NCI-H510A treated with DMSO at 0.1 percent for 48 hours (cell line): ENCODE results near the gene GPT2.

Experiments used
- DNase-seq: peaks from one replicate; lab custom pipeline; 2025; lab: John Stamatoyannopoulos, UW

GPT2 gene, protein sequence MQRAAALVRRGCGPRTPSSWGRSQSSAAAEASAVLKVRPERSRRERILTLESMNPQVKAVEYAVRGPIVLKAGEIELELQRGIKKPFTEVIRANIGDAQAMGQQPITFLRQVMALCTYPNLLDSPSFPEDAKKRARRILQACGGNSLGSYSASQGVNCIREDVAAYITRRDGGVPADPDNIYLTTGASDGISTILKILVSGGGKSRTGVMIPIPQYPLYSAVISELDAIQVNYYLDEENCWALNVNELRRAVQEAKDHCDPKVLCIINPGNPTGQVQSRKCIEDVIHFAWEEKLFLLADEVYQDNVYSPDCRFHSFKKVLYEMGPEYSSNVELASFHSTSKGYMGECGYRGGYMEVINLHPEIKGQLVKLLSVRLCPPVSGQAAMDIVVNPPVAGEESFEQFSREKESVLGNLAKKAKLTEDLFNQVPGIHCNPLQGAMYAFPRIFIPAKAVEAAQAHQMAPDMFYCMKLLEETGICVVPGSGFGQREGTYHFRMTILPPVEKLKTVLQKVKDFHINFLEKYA

DNA sequence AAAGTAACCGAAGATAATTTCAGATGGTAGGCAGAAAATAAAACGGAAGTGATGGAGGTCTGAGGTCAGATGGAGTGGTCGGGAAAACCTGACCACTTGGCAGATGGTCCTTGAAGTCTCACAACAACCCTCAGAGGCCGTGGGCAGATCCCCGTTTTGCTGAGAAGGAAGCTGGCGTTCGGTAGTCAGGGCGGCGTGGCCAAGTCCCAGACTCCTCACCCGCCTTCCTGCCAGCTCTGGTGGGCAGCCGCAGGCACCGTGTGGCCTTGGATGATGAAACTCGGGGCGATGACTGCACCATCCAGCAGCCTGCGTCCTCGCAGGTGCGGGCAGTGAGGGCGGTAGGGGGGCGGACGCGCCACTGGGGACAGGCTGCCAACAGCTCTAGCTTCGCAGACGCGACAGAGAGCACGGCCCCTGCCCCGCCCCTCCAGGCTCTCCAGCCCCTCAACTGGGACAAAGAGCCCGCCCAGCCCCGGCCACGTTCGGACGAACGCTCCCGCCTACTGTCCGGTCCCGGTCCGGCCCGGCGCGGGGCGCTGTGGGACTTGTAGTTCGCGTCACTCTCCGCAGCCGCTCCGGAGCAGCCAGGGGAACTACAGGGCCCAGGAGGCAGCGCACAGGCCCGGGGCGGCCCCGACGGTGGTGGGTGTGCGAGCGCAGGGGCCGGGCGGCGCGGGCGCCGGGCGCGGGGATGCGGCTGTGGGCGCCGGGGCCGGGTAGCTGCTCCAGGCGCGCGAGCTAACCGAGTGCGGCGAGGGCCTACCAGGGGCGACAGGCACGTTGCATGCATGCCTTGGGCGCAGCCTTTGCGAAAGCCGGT is at the start of gene GPT2:
TSS of gene GPT2 (plus strand) at position 673 of the 823 bp plus-strand sequence. CDS start 354 bp downstream, outside the sequence.
- peak; percentile 93 for DNase-seq

DNA sequence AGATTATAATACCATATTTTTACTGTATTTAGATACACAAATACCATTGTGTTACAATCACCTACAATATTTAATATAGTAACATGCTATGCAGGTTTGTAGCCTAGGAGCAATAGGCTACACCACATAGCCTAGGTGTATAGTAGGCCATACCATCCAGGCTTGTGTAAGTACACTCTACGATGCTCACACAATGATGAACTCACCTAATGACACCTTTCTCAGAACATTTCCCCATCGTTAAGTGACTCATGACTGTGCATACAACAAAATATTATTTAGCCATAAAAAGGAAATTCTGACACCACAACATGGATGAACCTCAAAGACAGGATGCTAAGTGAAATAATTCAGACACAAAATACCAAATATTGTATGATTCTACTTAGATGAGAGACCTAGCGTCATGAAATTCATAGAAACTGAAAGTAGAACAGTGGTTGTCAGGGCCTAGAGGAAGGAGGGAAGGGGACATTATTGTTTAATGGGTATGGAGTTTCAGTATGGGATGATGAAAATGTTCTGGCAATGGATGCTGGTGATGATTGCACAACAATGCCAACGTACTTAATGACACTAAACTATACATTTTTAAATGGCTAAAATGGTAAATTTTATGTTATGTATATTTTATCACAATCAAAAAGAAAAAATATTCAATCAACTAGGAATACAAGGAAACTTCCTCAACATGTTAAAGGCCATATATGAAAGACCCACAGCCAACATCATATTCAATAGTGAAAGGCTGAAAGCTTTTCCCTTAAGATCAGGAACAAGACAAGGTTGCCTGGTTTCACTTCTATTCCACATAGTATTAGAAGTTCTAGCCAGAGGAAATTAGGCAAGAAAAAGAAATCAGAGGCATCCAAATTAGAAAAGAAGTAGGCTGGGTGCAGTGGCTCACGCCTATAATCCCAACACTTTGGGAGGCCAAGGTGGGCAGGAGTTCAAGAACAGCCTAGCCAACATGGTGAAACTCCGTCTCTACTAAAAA is 47.3 kb upstream of the GPT2 start:
- no peak for DNase-seq

DNA sequence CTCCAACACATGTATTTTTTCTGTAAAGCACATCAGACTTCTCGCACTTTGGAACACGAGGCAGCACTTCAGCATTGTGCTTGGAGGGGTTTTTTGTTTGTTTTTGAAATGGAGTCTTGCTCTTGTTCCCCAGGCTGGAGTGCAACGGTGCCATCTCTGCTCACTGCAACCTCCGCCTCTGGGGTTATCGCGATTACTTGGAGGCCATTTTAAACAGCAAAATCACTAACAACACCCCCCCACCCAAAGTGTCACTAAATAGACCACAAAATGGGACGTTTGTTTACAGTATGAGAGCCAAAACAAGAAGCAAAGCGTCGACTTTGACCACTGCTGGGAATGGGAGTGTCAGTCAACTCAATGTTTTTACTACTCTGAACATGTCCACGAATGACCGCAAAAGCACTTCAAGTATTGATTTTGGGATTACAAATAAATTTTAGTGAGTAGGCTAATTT is 44.1 kb upstream of the GPT2 start:
- DNase-seq = no peak

DNA sequence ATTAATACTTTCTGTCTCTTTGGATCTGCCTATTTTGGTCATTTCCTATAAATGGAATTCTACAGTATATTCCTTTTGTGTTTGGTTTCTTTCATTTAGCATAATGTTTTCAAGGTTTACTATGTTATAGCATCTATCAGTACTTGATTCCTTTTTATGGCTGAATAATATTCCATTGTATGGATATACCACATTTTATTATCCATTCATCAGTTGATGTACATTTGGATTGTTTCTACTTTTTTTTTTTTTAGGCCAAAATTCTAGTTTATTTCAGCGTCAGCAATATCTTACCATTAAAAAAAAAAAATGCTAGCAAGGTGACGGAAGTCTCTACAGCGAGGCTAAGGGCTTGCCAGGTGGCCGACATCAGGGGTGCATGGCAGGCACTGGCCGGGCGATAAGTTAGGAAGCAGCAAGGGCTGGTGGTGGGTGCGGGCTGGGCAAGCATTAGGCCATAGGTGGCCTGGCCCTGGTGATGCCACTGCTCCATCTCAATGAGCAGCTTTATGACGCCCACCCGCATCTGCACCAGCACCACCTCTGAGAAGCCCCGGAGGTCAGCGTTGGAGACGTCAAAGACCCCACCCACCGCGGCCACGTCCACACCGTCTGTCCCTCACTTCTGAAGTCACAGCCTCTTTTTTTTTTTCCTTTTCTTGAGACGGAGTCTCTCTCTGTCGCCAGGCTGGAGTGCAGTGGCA is 41.8 kb upstream of the GPT2 start:
- DNase-seq = no peak

DNA sequence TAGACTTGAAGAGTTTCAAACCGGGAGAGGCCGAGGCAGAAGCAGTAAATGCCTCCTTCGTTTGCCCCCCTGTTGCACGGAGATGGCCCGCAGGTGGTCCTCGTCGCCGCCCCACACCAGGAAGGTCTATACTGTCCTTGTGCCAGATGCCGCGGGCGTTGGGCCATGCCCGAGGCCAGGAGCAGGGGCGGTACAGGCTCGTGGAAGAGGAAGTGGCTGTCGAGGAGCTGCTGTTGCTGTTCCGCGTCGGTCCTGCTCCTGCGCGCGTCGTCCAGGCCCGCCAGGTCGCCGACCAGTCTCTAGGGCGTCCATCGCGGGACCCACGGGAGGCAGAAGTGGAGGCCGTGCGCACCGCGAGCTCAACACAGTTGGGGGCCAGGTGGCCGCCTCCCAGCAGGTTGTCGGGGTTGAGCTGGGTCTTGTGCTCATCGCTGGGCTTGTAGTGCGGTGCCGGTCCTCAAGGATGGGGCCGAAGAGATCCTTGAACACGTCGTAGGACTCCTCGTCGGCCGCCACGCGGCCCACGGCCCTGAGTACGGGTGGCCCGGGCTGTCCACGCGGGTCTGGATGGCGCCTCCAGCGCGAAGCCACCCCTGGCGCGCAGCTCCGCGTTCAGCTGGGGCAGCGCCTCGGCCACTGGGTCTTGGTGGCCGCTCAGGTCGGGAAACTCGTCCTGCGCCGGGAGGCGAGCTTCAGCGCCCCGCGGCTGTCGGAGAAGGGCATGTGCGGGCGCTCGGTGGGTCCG is 40.1 kb upstream of the GPT2 start:
- DNase-seq = no peak

DNA sequence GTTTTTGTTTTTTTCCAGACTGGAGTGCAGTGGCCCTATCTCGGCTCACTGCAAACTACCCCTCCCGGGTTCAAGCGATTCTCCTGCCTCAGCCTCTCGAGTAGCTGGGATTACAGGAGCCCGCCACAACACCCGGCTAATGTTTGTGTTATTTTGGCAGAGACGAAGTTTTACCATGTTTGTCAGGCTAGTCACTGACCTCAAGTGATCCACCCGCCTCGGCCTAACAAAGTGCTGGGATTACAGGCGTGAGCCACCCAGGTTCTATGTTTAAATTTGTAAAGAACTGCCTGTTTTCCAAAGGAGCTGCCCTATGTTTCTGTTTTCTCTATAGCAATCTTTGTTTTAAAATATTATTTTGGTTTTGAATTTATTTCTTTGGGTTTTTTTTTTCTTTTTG is 39.4 kb upstream of the GPT2 start:
- no peak for DNase-seq

DNA sequence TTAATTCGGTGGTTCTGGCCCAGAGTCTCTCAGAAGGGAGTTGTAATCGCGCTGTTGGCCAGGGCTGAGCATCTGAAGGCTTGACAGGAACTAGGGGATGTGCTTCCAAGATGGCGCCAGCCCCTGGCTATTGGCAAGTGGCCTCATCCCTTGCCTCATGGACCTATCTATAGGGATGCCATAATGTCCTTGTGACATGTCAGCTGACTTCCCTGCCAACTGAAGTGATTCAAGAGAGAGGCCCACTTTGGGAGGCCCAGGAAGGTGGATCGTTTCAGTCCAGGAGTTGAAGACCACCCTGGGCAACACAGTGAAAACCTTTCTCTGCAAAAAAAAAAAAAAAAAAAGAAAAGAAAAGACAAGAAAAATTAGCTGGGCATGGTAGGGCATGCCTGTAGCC is 38.2 kb upstream of the GPT2 start:
- no peak for DNase-seq

DNA sequence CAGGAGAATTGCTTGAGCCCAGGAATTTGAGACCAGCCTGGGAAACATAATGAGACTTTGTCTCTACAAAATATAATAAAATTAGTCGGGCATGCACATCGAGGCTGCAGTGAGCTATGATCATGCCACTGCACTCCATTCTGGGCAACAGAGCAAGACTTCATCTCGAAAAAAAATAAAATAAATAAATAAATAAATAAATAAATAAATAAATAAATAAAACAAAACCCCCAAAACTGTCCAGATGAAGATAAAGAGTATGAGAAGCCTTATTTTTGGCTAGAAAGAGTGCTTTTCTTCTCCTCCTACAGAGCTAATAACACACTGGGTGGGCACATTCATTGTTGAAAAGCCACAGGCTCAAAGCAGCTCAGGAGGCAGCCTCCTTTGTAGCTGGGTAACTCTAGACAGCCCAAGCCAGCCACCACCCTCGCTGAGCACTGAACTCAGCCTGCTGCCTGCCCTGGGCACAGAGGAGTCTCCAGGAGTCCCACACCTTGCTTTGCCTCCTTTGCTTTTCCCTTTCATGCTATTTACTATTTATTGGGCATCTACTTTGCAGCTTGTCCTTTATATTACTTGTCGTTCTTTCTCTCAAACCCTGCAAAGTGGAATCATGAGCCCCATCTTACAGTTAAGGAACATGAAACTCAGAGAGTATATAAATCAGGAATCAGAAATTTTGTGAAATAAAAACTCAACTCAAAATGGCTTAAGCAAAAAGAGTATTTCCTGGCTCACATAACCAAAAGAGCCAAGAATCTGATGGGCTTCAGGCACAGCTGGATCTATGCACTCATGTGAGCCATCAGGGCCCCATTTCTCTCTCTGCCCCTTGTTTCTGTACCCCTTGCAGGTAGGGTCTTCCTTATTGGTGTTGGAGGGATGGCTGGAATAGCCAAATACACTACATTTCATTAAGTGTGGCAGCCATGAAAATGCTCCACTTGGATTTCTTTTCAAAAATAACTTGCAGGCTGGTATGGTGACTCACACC is 35.1 kb upstream of the GPT2 start:
- DNase-seq = no peak

DNA sequence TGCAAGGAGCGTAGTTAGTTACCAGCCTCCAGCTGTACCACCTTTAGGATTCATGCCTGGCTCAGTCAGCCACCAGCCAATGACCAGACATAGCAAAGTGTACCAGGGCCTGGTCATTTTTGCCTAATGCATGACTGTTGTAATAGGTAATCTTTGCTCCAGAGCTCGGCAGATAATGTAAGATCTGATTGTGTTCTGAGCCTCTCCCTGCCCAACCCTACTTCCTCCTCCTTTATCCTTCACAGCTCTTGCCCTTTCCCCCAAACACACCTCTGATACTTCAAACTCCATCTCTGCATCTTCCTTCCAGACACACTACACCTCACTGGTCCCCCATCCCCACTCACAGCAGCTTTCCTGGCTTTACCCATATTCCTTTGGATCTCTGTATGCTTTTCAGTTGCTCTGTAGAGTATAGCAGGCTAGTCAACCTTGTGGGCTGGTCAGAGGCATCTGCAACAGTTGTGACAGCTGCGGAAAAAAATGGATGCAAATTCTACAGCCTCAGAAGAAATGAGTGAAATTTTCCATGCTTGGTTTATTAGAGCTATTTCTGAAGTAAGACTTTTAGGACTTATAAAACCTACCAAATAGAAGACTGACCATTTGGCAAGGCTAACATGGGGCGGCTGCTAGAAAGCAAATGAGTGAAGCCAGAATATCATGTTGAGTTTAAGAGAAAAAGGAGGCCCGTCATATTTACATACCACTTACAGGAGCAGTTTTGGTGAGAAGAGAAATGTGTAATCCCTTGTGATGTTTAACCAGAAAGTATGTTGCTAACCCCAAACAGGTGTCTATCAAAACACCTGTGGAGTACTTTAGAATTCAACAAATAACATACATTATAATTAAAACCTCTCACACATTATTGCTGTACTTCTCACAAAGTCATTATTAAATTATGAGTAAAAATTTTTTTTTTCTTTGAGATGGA is 33.3 kb upstream of the GPT2 start:
- no peak for DNase-seq

DNA sequence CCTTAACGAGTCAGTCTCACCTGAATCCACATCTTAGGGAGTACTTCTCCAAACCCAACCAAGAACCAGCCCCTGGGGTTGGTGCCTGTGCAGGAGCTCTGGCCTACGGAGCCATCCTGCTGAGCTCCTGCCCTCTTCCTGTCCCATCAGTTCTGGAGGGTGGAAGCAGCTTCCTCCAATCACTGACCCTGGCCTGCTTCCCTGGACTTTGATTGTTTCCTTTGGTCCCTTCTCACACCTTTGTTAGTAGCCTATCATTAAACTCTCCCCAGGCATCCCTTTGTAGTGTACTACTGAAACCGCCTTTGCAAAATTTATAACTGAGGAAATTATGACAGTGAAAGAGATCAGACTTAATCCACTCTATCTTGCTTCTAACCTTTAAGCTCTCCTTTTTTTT is 32.0 kb upstream of the GPT2 start:
- no peak for DNase-seq

DNA sequence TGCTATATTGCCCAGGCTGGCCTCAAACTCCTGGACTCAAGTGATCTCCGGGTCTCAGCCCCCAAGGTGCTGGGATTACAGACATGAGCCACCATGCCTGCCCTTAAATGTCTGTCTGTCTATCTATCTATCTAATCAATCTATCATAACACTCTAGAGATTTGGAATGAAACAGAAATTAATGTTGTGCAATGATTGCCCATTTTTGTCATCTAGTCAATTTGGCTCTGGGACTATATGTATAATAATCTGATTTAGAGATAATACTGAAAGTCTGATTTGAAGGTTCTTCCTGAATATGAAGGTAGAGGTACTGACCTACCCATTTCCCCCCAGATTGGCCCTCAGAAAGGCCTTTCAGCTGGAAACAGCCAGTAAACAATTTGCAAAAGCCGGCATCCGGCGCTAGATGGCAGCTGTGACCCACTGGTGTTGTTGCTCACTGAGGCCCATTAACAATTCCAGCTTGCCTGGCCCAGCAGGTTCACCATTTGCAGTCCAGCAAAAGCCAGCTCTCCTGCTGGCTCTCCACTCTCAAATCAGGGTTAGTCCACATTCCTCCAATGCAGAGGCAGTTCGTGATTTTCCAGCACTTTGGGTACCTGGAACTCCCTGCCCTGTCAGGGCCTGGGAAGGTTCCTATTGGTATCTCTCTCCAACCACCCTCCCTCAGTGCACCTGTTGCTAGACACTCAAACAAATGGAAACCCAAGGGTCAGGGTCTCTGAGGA is 30.3 kb upstream of the GPT2 start:
- peak; percentile 59 for DNase-seq

DNA sequence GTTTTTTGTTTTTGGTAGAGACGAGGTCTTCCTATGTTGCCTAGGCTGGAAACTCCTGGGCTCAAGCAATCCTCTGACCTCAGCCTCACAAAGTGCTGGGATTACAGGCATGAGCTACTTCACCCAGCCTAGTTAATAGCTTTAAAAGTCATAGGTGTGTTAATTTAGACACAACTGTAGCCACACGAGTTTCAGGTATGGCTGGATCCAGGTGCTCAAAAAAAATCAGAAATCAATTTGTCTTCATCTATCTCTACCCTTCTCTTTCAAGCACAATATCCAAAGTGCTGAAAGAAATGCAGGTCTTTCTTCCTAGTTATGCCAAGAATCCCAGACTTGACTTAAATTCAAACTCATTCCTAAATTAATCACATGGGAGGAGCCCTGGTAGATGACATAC is 29.3 kb upstream of the GPT2 start:
- DNase-seq = no peak

DNA sequence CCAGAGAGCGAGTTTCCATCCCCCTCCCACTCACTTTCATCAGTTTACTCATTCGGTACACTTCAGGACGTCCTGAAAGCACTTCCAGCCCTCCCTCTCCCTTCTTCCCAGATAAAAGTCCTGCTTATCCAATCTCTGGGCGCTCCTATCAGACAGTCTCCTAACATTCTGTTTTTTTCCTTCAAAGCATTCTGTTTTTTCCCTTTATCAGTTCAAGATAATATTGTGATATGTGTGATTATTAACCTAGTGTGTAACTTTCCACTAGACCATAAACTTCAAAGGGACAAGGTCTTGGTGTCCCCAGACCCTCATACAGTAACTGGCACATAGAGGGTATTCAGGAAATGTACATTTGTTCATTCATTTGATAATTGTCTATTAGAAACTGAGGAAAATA is 28.8 kb upstream of the GPT2 start:
- DNase-seq = no peak

DNA sequence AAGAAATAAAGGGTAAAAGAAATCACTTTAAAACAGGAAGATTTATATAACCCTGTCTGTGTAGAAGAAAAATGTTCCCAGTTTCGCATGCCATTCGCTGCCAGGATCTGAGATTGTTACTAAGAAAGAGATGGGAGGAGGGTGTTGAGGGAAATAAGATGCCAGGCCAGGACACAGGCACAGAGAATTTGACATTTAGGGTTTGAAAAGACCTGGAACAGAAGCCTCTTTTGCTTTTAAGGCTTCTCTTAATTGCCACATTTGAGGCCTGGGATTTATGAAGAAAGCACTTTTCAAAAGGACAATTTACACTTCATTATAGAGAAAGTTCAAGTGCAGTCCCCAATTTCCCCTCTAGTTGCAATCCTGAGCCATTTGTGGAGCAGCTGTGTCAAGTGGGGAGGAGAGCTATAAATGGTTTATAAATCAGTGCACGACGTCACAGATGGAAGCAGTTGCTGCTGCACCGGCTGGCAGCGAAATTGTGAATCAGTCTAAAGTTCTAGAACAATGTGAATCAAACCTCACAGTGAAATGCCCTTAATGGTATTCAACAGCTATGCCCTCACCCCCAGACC is 26.7 kb upstream of the GPT2 start:
- peak; percentile 64 for DNase-seq

DNA sequence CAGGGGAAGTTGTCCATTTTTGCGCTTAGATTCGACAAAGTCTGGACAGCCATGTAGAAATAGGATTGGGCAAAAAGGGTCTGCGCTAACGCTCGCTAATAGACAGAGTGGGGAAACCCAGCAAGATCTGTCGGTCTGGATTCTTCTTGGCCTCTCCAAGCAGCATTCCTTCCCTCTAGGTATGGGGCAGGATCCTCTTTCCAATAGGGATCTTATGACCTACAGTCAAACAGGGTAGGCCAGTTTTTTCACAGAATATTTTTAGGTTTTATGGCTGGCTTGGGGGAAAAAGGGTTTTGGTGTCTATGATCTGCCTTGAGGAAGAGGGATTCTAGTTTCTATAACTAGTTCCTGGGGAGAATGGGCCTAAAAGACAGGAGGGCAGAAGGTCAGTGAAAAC is 26.0 kb upstream of the GPT2 start:
- DNase-seq = no peak

DNA sequence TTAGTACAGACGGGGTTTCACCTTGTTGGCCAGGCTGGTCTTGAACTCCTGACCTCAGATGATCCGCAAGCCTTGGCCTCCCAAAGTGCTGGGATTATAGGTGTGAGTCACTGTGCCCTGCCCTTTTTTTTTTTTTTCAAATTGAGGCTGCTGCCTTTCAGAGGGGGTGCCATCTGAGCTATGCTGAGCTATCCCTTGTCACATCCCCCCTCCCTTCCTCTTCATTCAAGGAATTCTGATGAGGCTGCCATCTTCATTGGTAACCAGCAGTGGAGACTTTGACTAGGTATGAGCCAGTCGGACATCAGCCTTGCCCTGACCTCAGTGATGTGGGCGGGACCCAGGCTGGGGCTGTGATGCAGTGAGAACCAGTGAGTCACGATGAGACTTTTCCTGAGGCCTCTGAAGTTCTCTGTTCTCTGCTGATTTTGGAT is 24.4 kb upstream of the GPT2 start:
- DNase-seq = no peak
